ENCODE results near the gene AHRR. TPM values are rescaled to one million over a fixed set of nuclear protein-coding genes. Genes with fewer than 3 reads are reported as not detected.

The AHRR gene
- total and polyA plus RNA-seq, 2 donors (not counting 1 experiment from before 2014, with no cell fraction given), result 11.3 to 26.4 TPM

DNA sequence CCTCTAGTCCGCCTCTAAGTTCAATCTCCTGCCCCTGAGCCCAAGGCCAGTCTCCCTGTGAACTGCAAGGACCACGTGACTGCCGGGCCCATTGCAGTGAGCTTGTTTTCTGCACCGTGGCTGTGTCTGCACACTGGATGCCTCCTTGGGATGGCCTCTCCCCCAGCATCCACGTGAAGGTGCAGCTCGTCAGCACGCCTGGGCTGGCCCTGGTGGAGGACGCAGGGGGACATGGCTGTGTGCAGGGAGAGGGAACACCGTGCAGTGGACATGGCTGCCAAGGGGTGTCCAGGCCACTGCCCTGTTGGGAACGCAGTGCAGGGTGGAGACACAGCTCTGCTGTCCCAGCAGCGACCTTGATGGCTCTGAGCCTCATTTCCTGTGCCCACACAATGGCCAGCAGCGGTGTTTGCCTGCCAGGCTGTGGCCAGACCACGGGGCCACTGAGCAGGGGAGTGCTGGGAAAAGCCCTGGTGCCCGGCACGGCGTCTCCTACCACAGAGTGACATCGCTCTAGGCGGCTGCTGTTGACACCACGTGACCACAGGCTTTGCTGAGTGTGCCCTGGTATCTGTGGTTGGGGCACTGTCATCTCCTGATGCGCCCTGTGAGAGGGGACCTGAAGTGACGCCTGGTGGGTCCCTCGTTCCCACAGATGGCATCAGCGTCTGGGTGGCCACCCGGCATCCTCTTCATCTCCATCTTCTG, 94.6 kb downstream of the AHRR start:
- H3K27ac ChIP-seq (ENCODE audit: insufficient read depth, low read length), result no peak overlapping the region
- H4K20me1 ChIP-seq (ENCODE audit: control insufficient read depth, extremely low read depth, insufficient read depth, low read length), result no peaks in the 10 kb centered on the region
- H3K9ac ChIP-seq (ENCODE audit: insufficient read depth, low read length), result peak overlapping the region; percentile 26
- no peak overlapping the region for H3K4me2 ChIP-seq (ENCODE audit: extremely low read depth, insufficient read depth, low read length)
- peaks cover 8% of the 10 kb centered on the region for H3K36me3 ChIP-seq (ENCODE audit: control insufficient read depth, insufficient read depth, low read length)
- H3K79me2 ChIP-seq (ENCODE audit: control insufficient read depth, insufficient read depth, low read length), result no peaks in the 10 kb centered on the region
- H3K9me3 ChIP-seq (ENCODE audit: control insufficient read depth, insufficient read depth, low read depth, low read length), result no peaks in the 10 kb centered on the region
- no peak for DNase-seq (ENCODE audit: low read depth in 2 of 2)
- no peak overlapping the region for H2AFZ ChIP-seq (ENCODE audit: low read length)
- no peaks in the 10 kb centered on the region for H3K27me3 ChIP-seq (ENCODE audit: control insufficient read depth, insufficient read depth, low read length)
- peaks cover 5% of the 10 kb centered on the region for H3K4me1 ChIP-seq (ENCODE audit: control insufficient read depth, extremely low read depth, insufficient read depth, low read length)
- H3K4me3 ChIP-seq (replicated peaks in 1 of 4; ENCODE audit: control extremely low read depth in 1 of 4, insufficient read depth in 1 of 4, low read depth in 3 of 4, low read length in 4 of 4), result no peak overlapping the region
- TF ChIP-seq CTCF (conservative IDR thresholded peaks at IDR 0.05 in 1 of 2, IDR thresholded peaks at IDR 0.05 in 1 of 2; ENCODE audit: low read depth in 1 of 2, low read length in 2 of 2), result no peak
- no peak for TF ChIP-seq EZH2 (IDR thresholded peaks at IDR 0.05; ENCODE audit: low read length, missing control alignments)

- no peak for TF ChIP-seq EZH2 (IDR thresholded peaks at IDR 0.05; ENCODE audit: low read length, missing control alignments)
- no peak for TF ChIP-seq CTCF (conservative IDR thresholded peaks at IDR 0.05 in 1 of 2, IDR thresholded peaks at IDR 0.05 in 1 of 2; ENCODE audit: low read depth in 1 of 2, low read length in 2 of 2)
- Histone ChIP-seq H3K27me3 (ENCODE audit: control insufficient read depth, insufficient read depth, low read length) (no peaks in the 10 kb centered on the region), H3K4me3 (replicated peaks in 1 of 4; ENCODE audit: control extremely low read depth in 1 of 4, insufficient read depth in 1 of 4, low read depth in 3 of 4, low read length in 4 of 4) (no peak overlapping the region), H2AFZ (ENCODE audit: low read length) (no peak overlapping the region), H3K4me2 (ENCODE audit: extremely low read depth, insufficient read depth, low read length) (no peak overlapping the region), H3K79me2 (ENCODE audit: control insufficient read depth, insufficient read depth, low read length) (no peaks in the 10 kb centered on the region), H3K9me3 (ENCODE audit: control insufficient read depth, insufficient read depth, low read depth, low read length) (no peaks in the 10 kb centered on the region), H3K27ac (ENCODE audit: insufficient read depth, low read length) (no peak overlapping the region), H3K9ac (ENCODE audit: insufficient read depth, low read length) (no peak overlapping the region), H3K4me1 (ENCODE audit: control insufficient read depth, extremely low read depth, insufficient read depth, low read length) (peaks cover 5% of the 10 kb centered on the region), H3K36me3 (ENCODE audit: control insufficient read depth, insufficient read depth, low read length) (peaks cover 9% of the 10 kb centered on the region), H4K20me1 (ENCODE audit: control insufficient read depth, extremely low read depth, insufficient read depth, low read length) (no peaks in the 10 kb centered on the region)
- no peak for DNase-seq (ENCODE audit: low read depth in 2 of 2)
Observed at GRCh38 chr5:416636-416960, 95.1 kb downstream of the AHRR start.

- Histone ChIP-seq H3K27ac (ENCODE audit: insufficient read depth, low read length) (no peak overlapping the region), H3K9ac (ENCODE audit: insufficient read depth, low read length) (no peak overlapping the region)
- no peak for DNase-seq (ENCODE audit: low read depth in 2 of 2)
Observed at GRCh38 chr5:417301-418161, 96.0 kb downstream of the AHRR start.

More at GRCh38 chr5:417301-418161, 96.0 kb downstream of the AHRR start:
- H4K20me1 ChIP-seq (ENCODE audit: control insufficient read depth, extremely low read depth, insufficient read depth, low read length), result no peaks in the 10 kb centered on the region
- H3K4me3 ChIP-seq (replicated peaks in 1 of 4; ENCODE audit: control extremely low read depth in 1 of 4, insufficient read depth in 1 of 4, low read depth in 3 of 4, low read length in 4 of 4), result no peak overlapping the region
- peaks cover 11% of the 10 kb centered on the region for H3K36me3 ChIP-seq (ENCODE audit: control insufficient read depth, insufficient read depth, low read length)
- no peaks in the 10 kb centered on the region for H3K9me3 ChIP-seq (ENCODE audit: control insufficient read depth, insufficient read depth, low read depth, low read length)
- no peaks in the 10 kb centered on the region for H3K27me3 ChIP-seq (ENCODE audit: control insufficient read depth, insufficient read depth, low read length)
- no peak overlapping the region for H2AFZ ChIP-seq (ENCODE audit: low read length)
- no peaks in the 10 kb centered on the region for H3K79me2 ChIP-seq (ENCODE audit: control insufficient read depth, insufficient read depth, low read length)
- no peak overlapping the region for H3K4me2 ChIP-seq (ENCODE audit: extremely low read depth, insufficient read depth, low read length)
- TF ChIP-seq CTCF (conservative IDR thresholded peaks at IDR 0.05 in 1 of 2, IDR thresholded peaks at IDR 0.05 in 1 of 2; ENCODE audit: low read depth in 1 of 2, low read length in 2 of 2) (no peak), EZH2 (IDR thresholded peaks at IDR 0.05; ENCODE audit: low read length, missing control alignments) (no peak)
- peaks cover 5% of the 10 kb centered on the region for H3K4me1 ChIP-seq (ENCODE audit: control insufficient read depth, extremely low read depth, insufficient read depth, low read length)

All from fibroblast of lung (primary cell).